Activated T-helper 17 cell treated with anti-CD3 and anti-CD28 coated beads, Interleukin-2, amount 50 U/mL, for 72 hours (primary cell): ENCODE measurements around the gene HNRNPCL1. TPM values are rescaled to one million over a fixed set of nuclear protein-coding genes. Genes with fewer than 3 reads are reported as not detected.

Source experiments
- total RNA-seq, 2 donors: library from RNA; stranded (reverse); gene quantifications; one replicate each; pipeline ENCODE4 v1.2.3, GENCODE V29; 2022

Gene HNRNPCL1
- total RNA-seq, 2 donors from 2014 or later = not detected

Other genes with a start within 250 kb of the HNRNPCL1 start
- gene DHRS3, start 230.5 kb downstream of the HNRNPCL1 start, total RNA-seq = 10 to 100 TPM; 15.9 to 97.8 TPM
- gene AADACL4, start 204.6 kb downstream of the HNRNPCL1 start, total RNA-seq = not detected
- gene AADACL3, start 132.6 kb downstream of the HNRNPCL1 start, total RNA-seq = not detected
- not detected for gene CFAP107, start 102.5 kb downstream of the HNRNPCL1 start, total RNA-seq
- not detected for gene PRAMEF12, start 75.0 kb downstream of the HNRNPCL1 start, total RNA-seq
- not detected for gene PRAMEF1, start 57.3 kb downstream of the HNRNPCL1 start, total RNA-seq
- gene PRAMEF11, start 17.3 kb downstream of the HNRNPCL1 start, total RNA-seq = not detected
- gene PRAMEF2, start 8.4 kb upstream of the HNRNPCL1 start, total RNA-seq = not detected
- not detected for gene PRAMEF4, start 37.5 kb upstream of the HNRNPCL1 start, total RNA-seq
- gene PRAMEF10, start 49.5 kb upstream of the HNRNPCL1 start, total RNA-seq = not detected
- not detected for gene PRAMEF7, start 67.9 kb upstream of the HNRNPCL1 start, total RNA-seq
- not detected for gene PRAMEF6, start 98.9 kb upstream of the HNRNPCL1 start, total RNA-seq
- not detected for gene PRAMEF27, start 207.9 kb upstream of the HNRNPCL1 start, total RNA-seq
- gene HNRNPCL3, start 212.0 kb upstream of the HNRNPCL1 start, total RNA-seq = not detected
- gene PRAMEF25, start 222.1 kb upstream of the HNRNPCL1 start, total RNA-seq = not detected